Measurements from ENCODE around the gene SLC48A1.

SLC48A1 gene

DNA sequence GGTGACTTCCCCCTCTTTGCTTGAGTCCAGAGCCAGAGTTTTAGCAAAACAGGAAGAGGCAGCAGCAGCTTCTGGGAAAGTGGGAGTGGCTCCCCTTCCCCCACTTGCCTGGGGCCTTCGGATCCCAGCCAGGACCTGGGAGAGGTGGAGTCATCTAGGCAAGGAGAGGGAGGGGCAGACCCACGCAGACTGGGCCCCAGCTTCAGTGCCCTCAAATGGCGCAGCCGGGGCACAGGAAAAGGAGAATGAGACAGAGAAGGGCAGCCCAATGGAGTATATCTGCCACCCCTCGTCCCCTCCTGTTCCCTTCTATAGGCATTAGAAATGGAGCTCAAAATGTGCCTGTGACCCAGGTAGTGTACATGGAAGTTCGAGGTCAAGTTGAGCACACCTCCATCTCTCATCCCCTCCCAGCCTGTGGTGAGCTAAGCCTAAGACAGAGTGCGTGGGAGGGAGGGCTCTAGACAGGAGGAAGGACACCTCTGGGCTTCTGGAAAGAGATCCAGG is 56.0 kb downstream of the SLC48A1 start:
- DNase-seq: no peak

DNA sequence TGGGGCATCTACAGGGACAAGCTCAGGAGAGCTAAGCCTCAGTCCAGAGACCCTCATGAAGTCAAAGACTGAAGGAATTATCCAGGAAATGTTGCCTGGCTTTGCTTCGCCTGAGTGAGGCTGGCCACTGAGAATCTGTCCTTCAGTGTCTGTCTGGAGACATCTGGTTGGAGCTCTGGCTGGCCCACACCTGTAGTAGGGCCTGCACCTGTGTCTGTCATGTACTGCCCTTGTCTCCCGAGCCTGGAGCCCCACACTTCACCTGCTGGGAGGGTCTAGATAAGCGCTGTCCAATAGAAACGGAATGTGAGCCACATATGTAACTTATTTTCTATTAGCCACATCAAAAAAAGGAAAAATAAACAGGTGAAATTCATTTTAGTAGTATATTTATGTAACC is 56.5 kb downstream of the SLC48A1 start:
- DNase-seq: no peak
